Measurements from ENCODE around the gene ZDHHC12. TPM values are rescaled to one million over a fixed set of nuclear protein-coding genes. Genes with fewer than 3 reads are reported as not detected.
"Not testable (repeated sequence)": the region's sequence is repeated elsewhere in the genome, so short reads cannot be mapped to it uniquely, and the experiment has no call there.

ZDHHC12 gene
- polyA plus RNA-seq, 3 donors = 50.0 to 72.7 (median 68.4) TPM

GRCh38 chr9:128696923-128697707 is 26.8 kb downstream of the ZDHHC12 start:
- peaks cover 7% of the 10 kb centered on the region for H3K4me1 Mint-ChIP-seq
- Histone ChIP-seq H3K36me3 (replicated peaks in 1 of 2; ENCODE audit: control insufficient read depth in 1 of 2, insufficient read depth in 2 of 2, low read length in 2 of 2) (peaks cover 39 to 48% of the 10 kb centered on the region in 2 donors), H3K9ac (ENCODE audit: insufficient read depth, low read length, poor library complexity, severe bottlenecking) (no peak overlapping the region), H2AFZ (ENCODE audit: insufficient read depth, low read depth, low read length, poor library complexity, severe bottlenecking) (no peak overlapping the region), H3K4me1 (ENCODE audit: control insufficient read depth in 1 of 2, insufficient read depth in 2 of 2, low read length in 2 of 2) (peaks cover 4 to 5% of the 10 kb centered on the region in 2 donors), H3K79me2 (ENCODE audit: insufficient read depth, low read length) (peaks cover 18% of the 10 kb centered on the region), H4K20me1 (ENCODE audit: insufficient read depth, low read length) (peaks cover 23% of the 10 kb centered on the region), H3K9me3 (replicated peaks in 1 of 2; ENCODE audit: control insufficient read depth in 1 of 2, insufficient read depth in 1 of 2, low read length in 2 of 2) (no peaks in the 10 kb centered on the region), H3K27ac (ENCODE audit: low read depth in 1 of 2, low read length in 2 of 2) (no peak overlapping the region), H3K4me3 (replicated peaks in 1 of 3; ENCODE audit: low read depth in 2 of 3, low read length in 3 of 3) (no peak overlapping the region), H3K27me3 (ENCODE audit: control insufficient read depth in 2 of 2, insufficient read depth in 2 of 2, low read length in 2 of 2) (no peaks in the 10 kb centered on the region), H3K4me2 (replicated peaks; ENCODE audit: extremely low read depth, low read length, poor library complexity, severe bottlenecking) (no peak overlapping the region)
- DNase-seq = no peak
- TF ChIP-seq CTCF (IDR thresholded peaks at IDR 0.05) = no peak
- peaks cover 0 to 2% (median 0%) of the 10 kb centered on the region in 7 donors for H3K9me3 Mint-ChIP-seq
- intact Hi-C loops (cut with micrococcal nuclease) = no loop called here
- H3K36me3 Mint-ChIP-seq = peaks cover 39 to 43% of the 10 kb centered on the region in 2 donors
- peaks cover 0 to under 1% (median 0%) of the 10 kb centered on the region in 3 donors for H3K27me3 Mint-ChIP-seq (ENCODE audit: low read depth in 3 of 3)
- no peak overlapping the region for H3K27ac Mint-ChIP-seq
- H3K4me3 Mint-ChIP-seq = no peak overlapping the region
- WGBS (ENCODE audit: insufficient coverage) = 75% methylated on average over 4 of the region's 8 CpGs

DNA sequence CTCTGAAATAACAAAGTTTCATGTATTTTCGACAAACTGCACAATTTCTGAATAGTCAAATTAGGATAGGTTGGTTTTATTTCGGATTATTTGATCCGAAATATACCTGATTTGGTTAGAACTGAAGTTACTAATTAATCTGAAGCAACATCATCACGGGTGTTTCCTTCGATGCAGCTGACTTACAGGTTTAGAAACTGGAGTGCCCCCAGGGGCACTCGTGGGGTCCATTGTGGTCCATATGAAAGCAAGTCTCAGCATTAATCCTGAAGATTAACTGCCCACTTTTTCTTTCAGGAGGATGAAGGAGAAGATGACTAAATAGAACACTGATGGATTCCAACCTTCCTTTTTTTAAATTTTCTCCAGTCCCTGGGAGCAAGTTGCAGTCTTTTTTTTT is 29.6 kb downstream of the ZDHHC12 start:
- TF ChIP-seq CTCF (IDR thresholded peaks at IDR 0.05) = no peak
- Mint-ChIP-seq H3K9me3 (peaks cover 0 to 2% (median 0%) of the 10 kb centered on the region in 7 donors), H3K4me3 (no peak overlapping the region), H3K4me1 (peaks cover 15% of the 10 kb centered on the region), H3K27me3 (ENCODE audit: low read depth in 3 of 3) (no peaks in the 10 kb centered on the region), H3K36me3 (peaks cover 49 to 53% of the 10 kb centered on the region in 2 donors), H3K27ac (no peak overlapping the region)
- Histone ChIP-seq H3K4me3 (replicated peaks in 1 of 3; ENCODE audit: low read depth in 2 of 3, low read length in 3 of 3) (no peak overlapping the region), H4K20me1 (ENCODE audit: insufficient read depth, low read length) (peaks cover 44% of the 10 kb centered on the region), H3K27ac (ENCODE audit: low read depth in 1 of 2, low read length in 2 of 2) (no peak overlapping the region), H3K4me2 (replicated peaks; ENCODE audit: extremely low read depth, low read length, poor library complexity, severe bottlenecking) (no peak overlapping the region), H3K36me3 (replicated peaks in 1 of 2; ENCODE audit: control insufficient read depth in 1 of 2, insufficient read depth in 2 of 2, low read length in 2 of 2) (peaks cover 47 to 57% of the 10 kb centered on the region in 2 donors), H3K9me3 (replicated peaks in 1 of 2; ENCODE audit: control insufficient read depth in 1 of 2, insufficient read depth in 1 of 2, low read length in 2 of 2) (no peaks in the 10 kb centered on the region), H2AFZ (ENCODE audit: insufficient read depth, low read depth, low read length, poor library complexity, severe bottlenecking) (no peak overlapping the region), H3K27me3 (ENCODE audit: control insufficient read depth in 2 of 2, insufficient read depth in 2 of 2, low read length in 2 of 2) (no peaks in the 10 kb centered on the region), H3K9ac (ENCODE audit: insufficient read depth, low read length, poor library complexity, severe bottlenecking) (no peak overlapping the region), H3K4me1 (ENCODE audit: control insufficient read depth in 1 of 2, insufficient read depth in 2 of 2, low read length in 2 of 2) (peaks cover 14 to 15% of the 10 kb centered on the region in 2 donors), H3K79me2 (ENCODE audit: insufficient read depth, low read length) (peaks cover 40% of the 10 kb centered on the region)
- no peak for DNase-seq
- intact Hi-C loops (cut with micrococcal nuclease) = no loop called here
- 100% methylated on average over 2 of the region's 6 CpGs for WGBS (ENCODE audit: insufficient coverage)

DNA sequence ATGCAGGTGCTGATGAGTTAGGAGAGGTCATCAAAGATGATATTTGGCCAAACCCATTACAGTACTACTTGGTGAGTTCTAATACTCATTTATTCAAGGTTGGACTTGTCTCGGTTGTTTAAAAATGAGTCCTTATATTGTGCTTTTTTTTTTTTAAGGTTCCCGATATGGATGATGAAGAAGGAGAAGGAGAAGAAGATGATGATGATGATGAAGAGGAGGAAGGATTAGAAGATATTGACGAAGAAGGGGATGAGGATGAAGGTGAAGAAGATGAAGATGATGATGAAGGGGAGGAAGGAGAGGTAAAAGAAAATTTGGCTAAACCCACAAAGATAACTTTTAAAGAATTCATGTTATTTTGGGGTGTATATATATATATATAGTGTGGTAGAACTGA is 30.2 kb downstream of the ZDHHC12 start:
- peaks cover 44% of the 10 kb centered on the region for H4K20me1 ChIP-seq (ENCODE audit: insufficient read depth, low read length)
- no CpG with 5 or more reads among the region's 3 CpGs for WGBS (ENCODE audit: insufficient coverage)
- H2AFZ ChIP-seq (ENCODE audit: insufficient read depth, low read depth, low read length, poor library complexity, severe bottlenecking); intact Hi-C loops (cut with micrococcal nuclease); H3K4me3 ChIP-seq (replicated peaks in 1 of 3; ENCODE audit: low read depth in 2 of 3, low read length in 3 of 3); H3K9ac ChIP-seq (ENCODE audit: insufficient read depth, low read length, poor library complexity, severe bottlenecking); DNase-seq; H3K27me3 Mint-ChIP-seq (ENCODE audit: low read depth in 3 of 3); H3K9me3 Mint-ChIP-seq; H3K9me3 ChIP-seq (replicated peaks in 1 of 2; ENCODE audit: control insufficient read depth in 1 of 2, insufficient read depth in 1 of 2, low read length in 2 of 2); H3K27ac ChIP-seq (ENCODE audit: low read depth in 1 of 2, low read length in 2 of 2); H3K27me3 ChIP-seq (ENCODE audit: control insufficient read depth in 2 of 2, insufficient read depth in 2 of 2, low read length in 2 of 2); H3K4me2 ChIP-seq (replicated peaks; ENCODE audit: extremely low read depth, low read length, poor library complexity, severe bottlenecking); H3K4me3 Mint-ChIP-seq: not testable (repeated sequence)
- peak overlapping the region in 1 of 7 donors; percentile 3 for H3K27ac Mint-ChIP-seq
- peaks cover 47 to 57% of the 10 kb centered on the region in 2 donors for H3K36me3 ChIP-seq (replicated peaks in 1 of 2; ENCODE audit: control insufficient read depth in 1 of 2, insufficient read depth in 2 of 2, low read length in 2 of 2)
- peaks cover 40% of the 10 kb centered on the region for H3K79me2 ChIP-seq (ENCODE audit: insufficient read depth, low read length)
- peaks cover 15% of the 10 kb centered on the region for H3K4me1 Mint-ChIP-seq
- H3K36me3 Mint-ChIP-seq = peaks cover 49 to 53% of the 10 kb centered on the region in 2 donors
- H3K4me1 ChIP-seq (ENCODE audit: control insufficient read depth in 1 of 2, insufficient read depth in 2 of 2, low read length in 2 of 2) = peaks cover 14 to 16% of the 10 kb centered on the region in 2 donors
